ENCODE measurements around the gene TAF1C. TPM values are rescaled to one million over a fixed set of nuclear protein-coding genes. Genes with fewer than 3 reads are reported as not detected.
"Not testable (repeated sequence)": the region's sequence is repeated elsewhere in the genome, so short reads cannot be mapped to it uniquely, and the experiment has no call there.

TAF1C gene
- total RNA-seq, 1 donor: 45.5 TPM

GRCh38 chr16:84212631-84213030 is 25.8 kb upstream of the TAF1C start:
- DNase-seq (ENCODE audit: low read depth in 2 of 3, low spot score in 2 of 3): no peak

- no peak for DNase-seq (ENCODE audit: low read depth in 2 of 3, low spot score in 2 of 3)
Measured at GRCh38 chr16:84212154-84212553, 25.3 kb upstream of the TAF1C start.

- no peak for DNase-seq (ENCODE audit: low read depth in 2 of 3, low spot score in 2 of 3)
Measured at GRCh38 chr16:84209989-84210388, 23.1 kb upstream of the TAF1C start.

GRCh38 chr16:84207879-84208278 is 21.0 kb upstream of the TAF1C start:
- no peak for DNase-seq (ENCODE audit: low read depth in 2 of 3, low spot score in 2 of 3)

GRCh38 chr16:84207251-84207650 is 20.4 kb upstream of the TAF1C start:
- DNase-seq (ENCODE audit: low read depth in 2 of 3, low spot score in 2 of 3): no peak

- DNase-seq (ENCODE audit: low read depth in 2 of 3, low spot score in 2 of 3): no peak
Measured at GRCh38 chr16:84205976-84206691, 19.3 kb upstream of the TAF1C start.

- not testable (repeated sequence) for DNase-seq (ENCODE audit: low read depth in 2 of 3, low spot score in 2 of 3)
Measured at GRCh38 chr16:84205123-84205522, 18.3 kb upstream of the TAF1C start.

- not testable (repeated sequence) for DNase-seq (ENCODE audit: low read depth in 2 of 3, low spot score in 2 of 3)
Measured at GRCh38 chr16:84204551-84204950, 17.7 kb upstream of the TAF1C start.

GRCh38 chr16:84199861-84200260 is 13.0 kb upstream of the TAF1C start:
- DNase-seq (ENCODE audit: low read depth in 2 of 3, low spot score in 2 of 3): no peak

- no peak for DNase-seq (ENCODE audit: low read depth in 2 of 3, low spot score in 2 of 3)
Measured at GRCh38 chr16:84199097-84199496, 12.2 kb upstream of the TAF1C start.

GRCh38 chr16:84198401-84198800 is 11.5 kb upstream of the TAF1C start:
- DNase-seq (ENCODE audit: low read depth in 2 of 3, low spot score in 2 of 3): no peak

- DNase-seq (ENCODE audit: low read depth in 2 of 3, low spot score in 2 of 3): no peak
Measured at GRCh38 chr16:84197466-84198128, 10.7 kb upstream of the TAF1C start.

- DNase-seq (ENCODE audit: low read depth in 2 of 3, low spot score in 2 of 3): no peak
Measured at GRCh38 chr16:84196727-84197394, 10.0 kb upstream of the TAF1C start.

GRCh38 chr16:84196101-84196500 is 9.2 kb upstream of the TAF1C start:
- no peak for DNase-seq (ENCODE audit: low read depth in 2 of 3, low spot score in 2 of 3)

- DNase-seq (ENCODE audit: low read depth in 2 of 3, low spot score in 2 of 3): no peak
Measured at GRCh38 chr16:84195201-84196093, 8.6 kb upstream of the TAF1C start.

GRCh38 chr16:84194470-84195200 is 7.8 kb upstream of the TAF1C start:
- peak in 2 of 3 donors; percentile 33 to 54 for DNase-seq (ENCODE audit: low read depth in 2 of 3, low spot score in 2 of 3)

GRCh38 chr16:84194018-84194417 is 7.2 kb upstream of the TAF1C start:
- no peak for DNase-seq (ENCODE audit: low read depth in 2 of 3, low spot score in 2 of 3)

GRCh38 chr16:84193480-84193879 is 6.6 kb upstream of the TAF1C start:
- DNase-seq (ENCODE audit: low read depth in 2 of 3, low spot score in 2 of 3): no peak

GRCh38 chr16:84191466-84191865 is 4.6 kb upstream of the TAF1C start:
- DNase-seq (ENCODE audit: low read depth in 2 of 3, low spot score in 2 of 3): no peak

GRCh38 chr16:84190731-84191388 is 4.0 kb upstream of the TAF1C start, which contains the start of gene ADAD2:
Gene ADAD2, plus strand, starts transcription at chr16:84191157. Its CDS starts 74 bp downstream, at chr16:84191231.
- no peak for DNase-seq (ENCODE audit: low read depth in 2 of 3, low spot score in 2 of 3)
